Measurements from ENCODE around the gene WT1. TPM values are rescaled to one million over a fixed set of nuclear protein-coding genes. Genes with fewer than 3 reads are reported as not detected.

The WT1 gene
- total and polyA plus RNA-seq, 8 donors, result 0.13 to 3.6 (median 1.5) TPM

DNA sequence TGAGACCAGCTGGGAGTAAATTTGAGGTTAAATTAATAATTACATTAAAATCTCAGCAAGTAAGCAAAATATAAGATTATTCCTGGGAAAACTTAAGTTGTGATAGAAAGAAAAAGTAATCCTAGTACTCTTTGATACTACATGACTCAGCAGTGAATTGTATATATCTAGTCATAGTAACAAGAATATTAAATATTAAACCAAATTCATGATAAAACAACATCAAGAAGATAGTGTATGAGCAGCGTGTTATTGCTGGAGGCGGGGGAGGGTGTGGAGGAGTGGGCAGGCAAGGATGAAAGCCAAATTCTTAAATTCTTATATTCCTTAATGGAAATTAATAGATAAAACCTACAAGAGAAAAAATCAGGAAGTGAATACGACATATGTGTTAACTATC is 95.2 kb downstream of the WT1 start:
- DNase-seq (no peak), ATAC-seq (no peak)
- Histone ChIP-seq H3K4me1 (no peaks in the 10 kb centered on the region), H3K9me3 (no peaks in the 10 kb centered on the region), H3K27me3 (peaks cover 0 to 18% of the 10 kb centered on the region in 2 donors), H3K4me3 (no peak overlapping the region), H3K36me3 (no peaks in the 10 kb centered on the region), H3K27ac (no peak overlapping the region)
- TF ChIP-seq, protein P1, sequence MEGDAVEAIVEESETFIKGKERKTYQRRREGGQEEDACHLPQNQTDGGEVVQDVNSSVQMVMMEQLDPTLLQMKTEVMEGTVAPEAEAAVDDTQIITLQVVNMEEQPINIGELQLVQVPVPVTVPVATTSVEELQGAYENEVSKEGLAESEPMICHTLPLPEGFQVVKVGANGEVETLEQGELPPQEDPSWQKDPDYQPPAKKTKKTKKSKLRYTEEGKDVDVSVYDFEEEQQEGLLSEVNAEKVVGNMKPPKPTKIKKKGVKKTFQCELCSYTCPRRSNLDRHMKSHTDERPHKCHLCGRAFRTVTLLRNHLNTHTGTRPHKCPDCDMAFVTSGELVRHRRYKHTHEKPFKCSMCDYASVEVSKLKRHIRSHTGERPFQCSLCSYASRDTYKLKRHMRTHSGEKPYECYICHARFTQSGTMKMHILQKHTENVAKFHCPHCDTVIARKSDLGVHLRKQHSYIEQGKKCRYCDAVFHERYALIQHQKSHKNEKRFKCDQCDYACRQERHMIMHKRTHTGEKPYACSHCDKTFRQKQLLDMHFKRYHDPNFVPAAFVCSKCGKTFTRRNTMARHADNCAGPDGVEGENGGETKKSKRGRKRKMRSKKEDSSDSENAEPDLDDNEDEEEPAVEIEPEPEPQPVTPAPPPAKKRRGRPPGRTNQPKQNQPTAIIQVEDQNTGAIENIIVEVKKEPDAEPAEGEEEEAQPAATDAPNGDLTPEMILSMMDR (IDR thresholded peaks at IDR 0.05), result no peak
- intact Hi-C loops (cut with DNase I), result no loop called here

Other genes with a start within 250 kb of the WT1 start
- gene EIF3M, start 148.3 kb upstream of the WT1 start, total RNA-seq, result 100 to 1,000 TPM; 151 to 171 TPM
- 100 to 1,000 TPM; 338 to 432 (median 394) TPM for gene EIF3M, start 148.3 kb upstream of the WT1 start, polyA plus RNA-seq (ENCODE audit: insufficient read length in 6 of 6)